Neural cell (in vitro differentiated cells): Measurements from ENCODE around the gene ARFIP2. TPM values are rescaled to one million over a fixed set of nuclear protein-coding genes. Genes with fewer than 3 reads are reported as not detected.

ENCODE experiments used
- H2AFZ ChIP-seq: fragments of 200-600, 300-800 bp; sonication (generic), shearing (Covaris generic); 2 replicates; pipeline ENCODE4 v1.6.0; 2014; ENCODE audit warnings: low read depth, mild to moderate bottlenecking, antibody characterized with exemption, low read length, moderate library complexity
- H3F3A ChIP-seq: fragments of 200-600 bp; shearing (Covaris generic); 2 replicates; pipeline ENCODE4 v1.6.1; 2016; ENCODE audit warnings: mild to moderate bottlenecking, moderate library complexity, mixed read lengths, antibody characterized with exemption, low read length; ENCODE audit not compliant: insufficient read depth, poor library complexity, severe bottlenecking
- H3K27ac ChIP-seq: fragments of 200-600, 300-800 bp; sonication (generic), shearing (Covaris generic); 2 replicates; pipeline ENCODE4 v1.5.1; 2014; ENCODE audit warnings: mild to moderate bottlenecking, low read length, moderate library complexity
- H3K27me3 ChIP-seq: fragments of 300-800, 200-600 bp; sonication (generic), shearing (Covaris generic); 2 replicates; pipeline ENCODE4 v1.6.0; 2014; ENCODE audit warnings: mild to moderate bottlenecking, low read depth, low read length, moderate library complexity; ENCODE audit not compliant: insufficient read depth
- H3K36me3 ChIP-seq: fragments of 300-800, 200-600 bp; sonication (generic), shearing (Covaris generic); 2 replicates; pipeline ENCODE4 v1.5.1; 2014; ENCODE audit warnings: mild to moderate bottlenecking, antibody characterized with exemption, low read length, moderate library complexity; ENCODE audit not compliant: insufficient read depth
- H3K4me2 ChIP-seq: fragments of 300-800, 200-600 bp; sonication (generic), shearing (Covaris generic); 2 replicates; pipeline ENCODE4 v1.6.0; 2014; ENCODE audit warnings: mild to moderate bottlenecking, low read length
- H3K4me3 ChIP-seq: fragments of 300-800, 200-600 bp; sonication (generic), shearing (Covaris generic); 2 replicates; pipeline ENCODE4 v1.5.1; 2014; ENCODE audit warnings: mild to moderate bottlenecking, low read length, moderate library complexity
- H3K79me2 ChIP-seq: fragments of 200-600 bp; shearing (Covaris generic); replicated peaks from 2 replicates; pipeline ENCODE4 v1.6.0; 2014; ENCODE audit warnings: mild to moderate bottlenecking, low read length, moderate library complexity; ENCODE audit not compliant: insufficient read depth
- H3K9ac ChIP-seq: fragments of 300-800, 200-600 bp; sonication (generic), shearing (Covaris generic); 2 replicates; pipeline ENCODE4 v1.6.1; 2016; ENCODE audit warnings: mild to moderate bottlenecking, low read length, mixed read lengths
- H3K9me2 ChIP-seq: fragments of 200-600 bp; shearing (Covaris generic); 2 replicates; pipeline ENCODE4 v1.6.1; 2016; ENCODE audit warnings: mild to moderate bottlenecking, low read length, mixed read lengths; ENCODE audit not compliant: insufficient read depth
- H3K9me3 ChIP-seq: fragments of 200-600, 300-800 bp; sonication (generic), shearing (Covaris generic); 2 replicates; pipeline ENCODE4 v1.6.1; 2016; ENCODE audit warnings: mild to moderate bottlenecking, mixed run types, low read length, moderate library complexity, mixed read lengths
- H4K20me1 ChIP-seq: fragments of 200-600 bp; shearing (Covaris generic); 2 replicates; pipeline ENCODE4 v1.6.1; 2016; ENCODE audit warnings: mild to moderate bottlenecking, mixed run types; ENCODE audit not compliant: insufficient read depth
- EP300 ChIP-seq: fragments of 450-650 bp; conservative IDR thresholded peaks from 2 replicates; pipeline ENCODE4 v1.6.1; 2014; ENCODE audit warnings: antibody characterized with exemption, mild to moderate bottlenecking, moderate library complexity; ENCODE audit not compliant: poor library complexity, severe bottlenecking
- EZH2 ChIP-seq: fragments of 200-600, 300-800 bp; shearing (Covaris generic), sonication (generic); IDR thresholded peaks from 2 replicates; pipeline ENCODE4 v1.6.1; 2014; ENCODE audit warnings: antibody characterized with exemption, low read length, borderline replicate concordance, mild to moderate bottlenecking; ENCODE audit not compliant: insufficient read depth, poor library complexity, severe bottlenecking
- MXI1 ChIP-seq: fragments of 450-650 bp; conservative IDR thresholded peaks from 2 replicates; pipeline ENCODE4 v1.6.1; 2014; ENCODE audit warnings: antibody characterized with exemption, mild to moderate bottlenecking; ENCODE audit not compliant: poor library complexity, severe bottlenecking
- POLR2AphosphoS5 ChIP-seq: IDR thresholded peaks from 2 replicates; pipeline ENCODE4 v1.6.1; 2012
- RAD21 ChIP-seq: fragments of 450-650 bp; conservative IDR thresholded peaks from 2 replicates; pipeline ENCODE4 v1.6.1; 2014; ENCODE audit warnings: antibody characterized with exemption, mild to moderate bottlenecking, moderate library complexity
- SMC3 ChIP-seq: fragments of 450-650 bp; conservative IDR thresholded peaks from 2 replicates; pipeline ENCODE4 v1.6.1; 2014; ENCODE audit warnings: antibody characterized with exemption, mild to moderate bottlenecking, moderate library complexity; ENCODE audit not compliant: poor library complexity
- TAF1 ChIP-seq: IDR thresholded peaks from 2 replicates; pipeline ENCODE4 v1.6.1; 2012; ENCODE audit warnings: low read depth
- polyA plus RNA-seq: library from polyadenylated mRNA; depleted of rRNA; stranded (reverse); fragments of >200 nt; gene quantifications from 2 replicates; pipeline ENCODE4 v1.2.3, GENCODE V29; 2014
- TF ChIP-seq, protein P1 (sequence below): IDR thresholded peaks from 2 replicates; pipeline ENCODE4 v1.6.1; 2012; ENCODE audit warnings: borderline replicate concordance
- TF ChIP-seq, protein P2 (sequence below): fragments of 450-650 bp; IDR thresholded peaks from 2 replicates; pipeline ENCODE4 v1.5.1; 2014; ENCODE audit warnings: antibody characterized with exemption, mild to moderate bottlenecking, moderate library complexity; ENCODE audit not compliant: poor library complexity, severe bottlenecking

ARFIP2 gene
- polyA plus RNA-seq, 1 donor from 2014 or later, result 83.7 TPM

- no peaks in the 10 kb centered on the region for H3K79me2 ChIP-seq
- H3K9me2 ChIP-seq, result no peaks in the 10 kb centered on the region
- no peak overlapping the region for H2AFZ ChIP-seq
- H3K9me3 ChIP-seq, result no peaks in the 10 kb centered on the region
- H3K36me3 ChIP-seq, result peaks cover 6% of the 10 kb centered on the region
- no peaks in the 10 kb centered on the region for H3F3A ChIP-seq
- no peaks in the 10 kb centered on the region for H4K20me1 ChIP-seq
- no peak for TF ChIP-seq POLR2AphosphoS5
- TF ChIP-seq SMC3, result no peak
- TF ChIP-seq, protein P1, sequence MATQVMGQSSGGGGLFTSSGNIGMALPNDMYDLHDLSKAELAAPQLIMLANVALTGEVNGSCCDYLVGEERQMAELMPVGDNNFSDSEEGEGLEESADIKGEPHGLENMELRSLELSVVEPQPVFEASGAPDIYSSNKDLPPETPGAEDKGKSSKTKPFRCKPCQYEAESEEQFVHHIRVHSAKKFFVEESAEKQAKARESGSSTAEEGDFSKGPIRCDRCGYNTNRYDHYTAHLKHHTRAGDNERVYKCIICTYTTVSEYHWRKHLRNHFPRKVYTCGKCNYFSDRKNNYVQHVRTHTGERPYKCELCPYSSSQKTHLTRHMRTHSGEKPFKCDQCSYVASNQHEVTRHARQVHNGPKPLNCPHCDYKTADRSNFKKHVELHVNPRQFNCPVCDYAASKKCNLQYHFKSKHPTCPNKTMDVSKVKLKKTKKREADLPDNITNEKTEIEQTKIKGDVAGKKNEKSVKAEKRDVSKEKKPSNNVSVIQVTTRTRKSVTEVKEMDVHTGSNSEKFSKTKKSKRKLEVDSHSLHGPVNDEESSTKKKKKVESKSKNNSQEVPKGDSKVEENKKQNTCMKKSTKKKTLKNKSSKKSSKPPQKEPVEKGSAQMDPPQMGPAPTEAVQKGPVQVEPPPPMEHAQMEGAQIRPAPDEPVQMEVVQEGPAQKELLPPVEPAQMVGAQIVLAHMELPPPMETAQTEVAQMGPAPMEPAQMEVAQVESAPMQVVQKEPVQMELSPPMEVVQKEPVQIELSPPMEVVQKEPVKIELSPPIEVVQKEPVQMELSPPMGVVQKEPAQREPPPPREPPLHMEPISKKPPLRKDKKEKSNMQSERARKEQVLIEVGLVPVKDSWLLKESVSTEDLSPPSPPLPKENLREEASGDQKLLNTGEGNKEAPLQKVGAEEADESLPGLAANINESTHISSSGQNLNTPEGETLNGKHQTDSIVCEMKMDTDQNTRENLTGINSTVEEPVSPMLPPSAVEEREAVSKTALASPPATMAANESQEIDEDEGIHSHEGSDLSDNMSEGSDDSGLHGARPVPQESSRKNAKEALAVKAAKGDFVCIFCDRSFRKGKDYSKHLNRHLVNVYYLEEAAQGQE, result no peak
- no peak for TF ChIP-seq MXI1
- no peak for TF ChIP-seq EP300
- TF ChIP-seq TAF1, result no peak
- no peak for TF ChIP-seq RAD21
- TF ChIP-seq, protein P2, sequence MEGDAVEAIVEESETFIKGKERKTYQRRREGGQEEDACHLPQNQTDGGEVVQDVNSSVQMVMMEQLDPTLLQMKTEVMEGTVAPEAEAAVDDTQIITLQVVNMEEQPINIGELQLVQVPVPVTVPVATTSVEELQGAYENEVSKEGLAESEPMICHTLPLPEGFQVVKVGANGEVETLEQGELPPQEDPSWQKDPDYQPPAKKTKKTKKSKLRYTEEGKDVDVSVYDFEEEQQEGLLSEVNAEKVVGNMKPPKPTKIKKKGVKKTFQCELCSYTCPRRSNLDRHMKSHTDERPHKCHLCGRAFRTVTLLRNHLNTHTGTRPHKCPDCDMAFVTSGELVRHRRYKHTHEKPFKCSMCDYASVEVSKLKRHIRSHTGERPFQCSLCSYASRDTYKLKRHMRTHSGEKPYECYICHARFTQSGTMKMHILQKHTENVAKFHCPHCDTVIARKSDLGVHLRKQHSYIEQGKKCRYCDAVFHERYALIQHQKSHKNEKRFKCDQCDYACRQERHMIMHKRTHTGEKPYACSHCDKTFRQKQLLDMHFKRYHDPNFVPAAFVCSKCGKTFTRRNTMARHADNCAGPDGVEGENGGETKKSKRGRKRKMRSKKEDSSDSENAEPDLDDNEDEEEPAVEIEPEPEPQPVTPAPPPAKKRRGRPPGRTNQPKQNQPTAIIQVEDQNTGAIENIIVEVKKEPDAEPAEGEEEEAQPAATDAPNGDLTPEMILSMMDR, result no peak
- no peak for TF ChIP-seq EZH2
- no peak overlapping the region for H3K4me2 ChIP-seq
- no peak overlapping the region for H3K4me3 ChIP-seq
- H3K27ac ChIP-seq, result no peak overlapping the region
- H3K27me3 ChIP-seq, result no peaks in the 10 kb centered on the region
- H3K9ac ChIP-seq, result no peak overlapping the region
Observed at GRCh38 chr11:6456361-6457073, 24.6 kb downstream of the ARFIP2 start.

DNA sequence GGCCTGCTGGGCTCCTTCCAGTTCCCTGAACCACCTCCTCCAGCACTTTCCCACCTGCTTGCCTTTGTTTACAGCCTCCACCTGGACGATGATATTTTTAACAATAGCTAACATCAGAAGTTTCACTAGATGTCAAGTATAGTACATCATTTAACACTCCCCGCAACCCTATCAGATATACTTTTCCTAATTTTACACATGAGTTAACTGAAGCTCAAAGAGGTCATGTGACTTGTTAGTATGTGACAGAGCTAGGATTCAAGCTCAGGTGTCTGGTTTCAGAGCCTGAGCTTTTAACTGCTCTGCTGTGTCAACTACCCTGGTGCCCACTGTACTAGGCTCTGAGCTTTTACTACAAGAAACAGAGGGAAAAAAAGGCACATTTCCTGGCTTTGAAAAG is 26.1 kb downstream of the ARFIP2 start:
- Histone ChIP-seq H4K20me1 (no peaks in the 10 kb centered on the region), H3K4me3 (no peak overlapping the region), H3K27ac (no peak overlapping the region), H3K36me3 (peaks cover 13% of the 10 kb centered on the region), H3K79me2 (no peaks in the 10 kb centered on the region), H3K27me3 (no peaks in the 10 kb centered on the region), H2AFZ (no peak overlapping the region), H3K9ac (no peak overlapping the region), H3F3A (no peaks in the 10 kb centered on the region), H3K9me2 (no peaks in the 10 kb centered on the region), H3K4me2 (no peak overlapping the region), H3K9me3 (no peaks in the 10 kb centered on the region)
- TF ChIP-seq SMC3 (no peak), TAF1 (no peak), RAD21 (no peak), MXI1 (no peak), POLR2AphosphoS5 (no peak), EP300 (no peak), EZH2 (no peak)
- TF ChIP-seq, protein P1, result no peak
- TF ChIP-seq, protein P2, result no peak
